HepG2 (cell line): ENCODE results near the gene TTLL1. TPM values are rescaled to one million over a fixed set of nuclear protein-coding genes. Genes with fewer than 3 reads are reported as not detected.
A peak's percentile ranks its signal among the peaks of the same experiment; 100 is the strongest.

Experiments
- ISL2 ChIP-seq: sonication (generic); formaldehyde crosslinking; IDR thresholded peaks from 2 replicates; pipeline ENCODE4 v1.5.0; 2020; ENCODE audit warnings: missing genetic modification reagents
- MED1 ChIP-seq: sonication (generic); formaldehyde crosslinking; IDR thresholded peaks from 2 replicates; pipeline ENCODE4 v1.4.0; 2020; ENCODE audit warnings: missing genetic modification reagents
- NFRKB ChIP-seq: fragments of 450-650 bp; IDR thresholded peaks from 2 replicates; pipeline ENCODE4 v1.6.1; 2017
- SIX4 ChIP-seq: sonication (generic); formaldehyde crosslinking; IDR thresholded peaks from 2 replicates; pipeline ENCODE4 v1.4.0; 2020; ENCODE audit warnings: missing genetic modification reagents
- ZNF589 ChIP-seq: sonication (generic); formaldehyde crosslinking; conservative IDR thresholded peaks from 2 replicates; pipeline ENCODE4 v1.8.0; 2022; ENCODE audit warnings: mild to moderate bottlenecking, moderate library complexity, missing genetic modification reagents
- ZNF644 ChIP-seq: IDR thresholded peaks from 2 replicates; pipeline ENCODE4 v1.6.1; 2016; ENCODE audit warnings: low read depth
- ZSCAN31 ChIP-seq: sonication (generic); formaldehyde crosslinking; IDR thresholded peaks from 2 replicates; pipeline ENCODE4 v1.5.0; 2020; ENCODE audit warnings: low read depth, mild to moderate bottlenecking, missing genetic modification reagents
- polyA plus RNA-seq, 8 experiments: library from polyadenylated mRNA; depleted of rRNA in 3 of 8; stranded (reverse) in 7 of 8; unstranded in 1 of 8; fragments of >200 nt; fragmentation: Illumina TruSeq in 4 of 8; extraction: Trizol in 4 of 8; gene quantifications; 2 replicates each; pipeline versions ENCODE4 v1.2.1 to v1.2.3, GENCODE V29; 2011 to 2016; ENCODE audit warnings: low read depth in 4 of 8, missing spikeins in 1 of 8, mixed read lengths in 1 of 8; ENCODE audit not compliant: insufficient read depth in 1 of 8
- total RNA-seq, 5 experiments: library from RNA; depleted of rRNA; stranded (reverse); fragments of >200 nt; fragmentation: Illumina TruSeq; extraction: Trizol; gene quantifications; 2 replicates each; pipeline ENCODE4 v1.2.3, GENCODE V29; 2016; ENCODE audit warnings: low read depth in 1 of 5
- TF ChIP-seq, protein P1 (sequence below): sonication (generic); formaldehyde crosslinking; IDR thresholded peaks from 2 replicates; pipeline ENCODE4 v1.4.0; 2020; ENCODE audit warnings: missing genetic modification reagents, mild to moderate bottlenecking, borderline replicate concordance
- TF ChIP-seq, protein P2 (sequence below): sonication (generic); formaldehyde crosslinking; IDR thresholded peaks from 2 replicates; pipeline ENCODE4 v1.4.0; 2020; ENCODE audit warnings: low read depth, missing genetic modification reagents
- TF ChIP-seq, protein P3 (sequence below), 2 experiments: sonication (generic) in 1 of 2; formaldehyde crosslinking in 1 of 2; IDR thresholded peaks; 2 replicates each; pipeline versions ENCODE4 v1.4.0 to v1.6.1; 2018 to 2020; ENCODE audit warnings: missing genetic modification reagents in 2 of 2, borderline replicate concordance in 1 of 2, low read depth in 1 of 2, mild to moderate bottlenecking in 1 of 2, missing biosample characterization in 1 of 2
- TF ChIP-seq, protein P4 (sequence below): sonication (generic); formaldehyde crosslinking; IDR thresholded peaks from 2 replicates; pipeline ENCODE4 v1.4.0; 2020; ENCODE audit warnings: missing genetic modification reagents, borderline replicate concordance
- TF ChIP-seq, protein P5 (sequence below): IDR thresholded peaks from 2 replicates; pipeline ENCODE4 v1.6.1; 2016; ENCODE audit warnings: missing genetic modification reagents, missing compliant biosample characterization
- TF ChIP-seq, protein P6 (sequence below): sonication (generic); formaldehyde crosslinking; IDR thresholded peaks from 2 replicates; pipeline ENCODE4 v1.4.0; 2020; ENCODE audit warnings: missing genetic modification reagents

TTLL1 gene
- total and polyA plus RNA-seq, 2 of the 13 experiments (the other 11 are each of a cell fraction or from before 2014, with no cell fraction given): 1.6 to 5.3 TPM

DNA sequence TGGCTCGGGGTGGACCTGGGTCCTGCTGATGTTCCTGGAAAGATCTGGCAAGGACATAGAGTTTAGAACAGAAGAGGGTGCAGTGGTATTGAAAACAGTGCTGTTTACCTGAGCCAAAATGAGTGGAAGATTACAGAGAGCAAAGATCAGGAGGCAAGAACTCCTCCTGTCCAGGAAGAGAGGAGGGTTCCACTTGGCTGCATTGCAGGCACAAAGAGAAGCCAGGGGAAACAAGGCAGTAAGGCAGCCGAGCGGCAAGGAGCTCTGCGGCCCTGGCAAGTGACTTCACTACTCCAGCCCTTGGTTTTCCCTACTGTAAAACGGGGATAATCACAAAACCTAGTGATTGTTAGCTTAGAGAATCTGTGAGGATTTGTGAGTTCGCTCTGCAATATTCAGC, 70.6 kb downstream of the TTLL1 start (continued):
- peak; percentile 62; the same call in 1 of the 2 replicates for TF ChIP-seq ISL2 (CRISPR knock-in tag)
- TF ChIP-seq ZNF589 (CRISPR knock-in tag): no peak
- peak; percentile 89 for TF ChIP-seq MED1 (CRISPR knock-in tag)
- TF ChIP-seq, protein P1, sequence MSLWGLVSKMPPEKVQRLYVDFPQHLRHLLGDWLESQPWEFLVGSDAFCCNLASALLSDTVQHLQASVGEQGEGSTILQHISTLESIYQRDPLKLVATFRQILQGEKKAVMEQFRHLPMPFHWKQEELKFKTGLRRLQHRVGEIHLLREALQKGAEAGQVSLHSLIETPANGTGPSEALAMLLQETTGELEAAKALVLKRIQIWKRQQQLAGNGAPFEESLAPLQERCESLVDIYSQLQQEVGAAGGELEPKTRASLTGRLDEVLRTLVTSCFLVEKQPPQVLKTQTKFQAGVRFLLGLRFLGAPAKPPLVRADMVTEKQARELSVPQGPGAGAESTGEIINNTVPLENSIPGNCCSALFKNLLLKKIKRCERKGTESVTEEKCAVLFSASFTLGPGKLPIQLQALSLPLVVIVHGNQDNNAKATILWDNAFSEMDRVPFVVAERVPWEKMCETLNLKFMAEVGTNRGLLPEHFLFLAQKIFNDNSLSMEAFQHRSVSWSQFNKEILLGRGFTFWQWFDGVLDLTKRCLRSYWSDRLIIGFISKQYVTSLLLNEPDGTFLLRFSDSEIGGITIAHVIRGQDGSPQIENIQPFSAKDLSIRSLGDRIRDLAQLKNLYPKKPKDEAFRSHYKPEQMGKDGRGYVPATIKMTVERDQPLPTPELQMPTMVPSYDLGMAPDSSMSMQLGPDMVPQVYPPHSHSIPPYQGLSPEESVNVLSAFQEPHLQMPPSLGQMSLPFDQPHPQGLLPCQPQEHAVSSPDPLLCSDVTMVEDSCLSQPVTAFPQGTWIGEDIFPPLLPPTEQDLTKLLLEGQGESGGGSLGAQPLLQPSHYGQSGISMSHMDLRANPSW (CRISPR knock-in tag): no peak
- TF ChIP-seq SIX4: 0 out of 2 replicates have a peak, but pooled peaks have one; percentile 22
- TF ChIP-seq, protein P2, sequence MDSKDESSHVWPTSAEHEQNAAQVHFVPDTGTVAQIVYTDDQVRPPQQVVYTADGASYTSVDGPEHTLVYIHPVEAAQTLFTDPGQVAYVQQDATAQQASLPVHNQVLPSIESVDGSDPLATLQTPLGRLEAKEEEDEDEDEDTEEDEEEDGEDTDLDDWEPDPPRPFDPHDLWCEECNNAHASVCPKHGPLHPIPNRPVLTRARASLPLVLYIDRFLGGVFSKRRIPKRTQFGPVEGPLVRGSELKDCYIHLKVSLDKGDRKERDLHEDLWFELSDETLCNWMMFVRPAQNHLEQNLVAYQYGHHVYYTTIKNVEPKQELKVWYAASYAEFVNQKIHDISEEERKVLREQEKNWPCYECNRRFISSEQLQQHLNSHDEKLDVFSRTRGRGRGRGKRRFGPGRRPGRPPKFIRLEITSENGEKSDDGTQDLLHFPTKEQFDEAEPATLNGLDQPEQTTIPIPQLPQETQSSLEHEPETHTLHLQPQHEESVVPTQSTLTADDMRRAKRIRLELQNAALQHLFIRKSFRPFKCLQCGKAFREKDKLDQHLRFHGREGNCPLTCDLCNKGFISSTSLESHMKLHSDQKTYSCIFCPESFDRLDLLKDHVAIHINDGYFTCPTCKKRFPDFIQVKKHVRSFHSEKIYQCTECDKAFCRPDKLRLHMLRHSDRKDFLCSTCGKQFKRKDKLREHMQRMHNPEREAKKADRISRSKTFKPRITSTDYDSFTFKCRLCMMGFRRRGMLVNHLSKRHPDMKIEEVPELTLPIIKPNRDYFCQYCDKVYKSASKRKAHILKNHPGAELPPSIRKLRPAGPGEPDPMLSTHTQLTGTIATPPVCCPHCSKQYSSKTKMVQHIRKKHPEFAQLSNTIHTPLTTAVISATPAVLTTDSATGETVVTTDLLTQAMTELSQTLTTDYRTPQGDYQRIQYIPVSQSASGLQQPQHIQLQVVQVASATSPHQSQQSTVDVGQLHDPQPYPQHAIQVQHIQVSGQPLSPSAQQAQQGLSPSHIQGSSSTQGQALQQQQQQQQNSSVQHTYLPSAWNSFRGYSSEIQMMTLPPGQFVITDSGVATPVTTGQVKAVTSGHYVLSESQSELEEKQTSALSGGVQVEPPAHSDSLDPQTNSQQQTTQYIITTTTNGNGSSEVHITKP (CRISPR knock-in tag): peak; percentile 81; the same call in 1 of the 2 replicates
- TF ChIP-seq, protein P3, sequence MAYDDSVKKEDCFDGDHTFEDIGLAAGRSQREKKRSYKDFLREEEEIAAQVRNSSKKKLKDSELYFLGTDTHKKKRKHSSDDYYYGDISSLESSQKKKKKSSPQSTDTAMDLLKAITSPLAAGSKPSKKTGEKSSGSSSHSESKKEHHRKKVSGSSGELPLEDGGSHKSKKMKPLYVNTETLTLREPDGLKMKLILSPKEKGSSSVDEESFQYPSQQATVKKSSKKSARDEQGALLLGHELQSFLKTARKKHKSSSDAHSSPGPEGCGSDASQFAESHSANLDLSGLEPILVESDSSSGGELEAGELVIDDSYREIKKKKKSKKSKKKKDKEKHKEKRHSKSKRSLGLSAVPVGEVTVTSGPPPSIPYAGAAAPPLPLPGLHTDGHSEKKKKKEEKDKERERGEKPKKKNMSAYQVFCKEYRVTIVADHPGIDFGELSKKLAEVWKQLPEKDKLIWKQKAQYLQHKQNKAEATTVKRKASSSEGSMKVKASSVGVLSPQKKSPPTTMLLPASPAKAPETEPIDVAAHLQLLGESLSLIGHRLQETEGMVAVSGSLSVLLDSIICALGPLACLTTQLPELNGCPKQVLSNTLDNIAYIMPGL (CRISPR knock-in tag; IDR thresholded peaks at IDR 0.05; ENCODE audit: borderline replicate concordance in 1 of 2, low read depth in 1 of 2): 0 out of 4 replicates have a peak, but pooled peaks have one; percentile 38 to 43
- TF ChIP-seq ZNF644: 0 out of 2 replicates have a peak, but pooled peaks have one; percentile 33
- TF ChIP-seq ZSCAN31 (CRISPR knock-in tag): peak; percentile 78
- TF ChIP-seq, protein P4, sequence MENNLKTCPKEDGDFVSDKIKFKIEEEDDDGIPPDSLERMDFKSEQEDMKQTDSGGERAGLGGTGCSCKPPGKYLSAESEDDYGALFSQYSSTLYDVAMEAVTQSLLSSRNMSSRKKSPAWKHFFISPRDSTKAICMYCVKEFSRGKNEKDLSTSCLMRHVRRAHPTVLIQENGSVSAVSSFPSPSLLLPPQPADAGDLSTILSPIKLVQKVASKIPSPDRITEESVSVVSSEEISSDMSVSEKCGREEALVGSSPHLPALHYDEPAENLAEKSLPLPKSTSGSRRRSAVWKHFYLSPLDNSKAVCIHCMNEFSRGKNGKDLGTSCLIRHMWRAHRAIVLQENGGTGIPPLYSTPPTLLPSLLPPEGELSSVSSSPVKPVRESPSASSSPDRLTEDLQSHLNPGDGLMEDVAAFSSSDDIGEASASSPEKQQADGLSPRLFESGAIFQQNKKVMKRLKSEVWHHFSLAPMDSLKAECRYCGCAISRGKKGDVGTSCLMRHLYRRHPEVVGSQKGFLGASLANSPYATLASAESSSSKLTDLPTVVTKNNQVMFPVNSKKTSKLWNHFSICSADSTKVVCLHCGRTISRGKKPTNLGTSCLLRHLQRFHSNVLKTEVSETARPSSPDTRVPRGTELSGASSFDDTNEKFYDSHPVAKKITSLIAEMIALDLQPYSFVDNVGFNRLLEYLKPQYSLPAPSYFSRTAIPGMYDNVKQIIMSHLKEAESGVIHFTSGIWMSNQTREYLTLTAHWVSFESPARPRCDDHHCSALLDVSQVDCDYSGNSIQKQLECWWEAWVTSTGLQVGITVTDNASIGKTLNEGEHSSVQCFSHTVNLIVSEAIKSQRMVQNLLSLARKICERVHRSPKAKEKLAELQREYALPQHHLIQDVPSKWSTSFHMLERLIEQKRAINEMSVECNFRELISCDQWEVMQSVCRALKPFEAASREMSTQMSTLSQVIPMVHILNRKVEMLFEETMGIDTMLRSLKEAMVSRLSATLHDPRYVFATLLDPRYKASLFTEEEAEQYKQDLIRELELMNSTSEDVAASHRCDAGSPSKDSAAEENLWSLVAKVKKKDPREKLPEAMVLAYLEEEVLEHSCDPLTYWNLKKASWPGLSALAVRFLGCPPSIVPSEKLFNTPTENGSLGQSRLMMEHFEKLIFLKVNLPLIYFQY: 0 out of 2 replicates have a peak, but pooled peaks have one; percentile 63
- TF ChIP-seq, protein P5, sequence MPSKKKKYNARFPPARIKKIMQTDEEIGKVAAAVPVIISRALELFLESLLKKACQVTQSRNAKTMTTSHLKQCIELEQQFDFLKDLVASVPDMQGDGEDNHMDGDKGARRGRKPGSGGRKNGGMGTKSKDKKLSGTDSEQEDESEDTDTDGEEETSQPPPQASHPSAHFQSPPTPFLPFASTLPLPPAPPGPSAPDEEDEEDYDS (CRISPR knock-in tag): peak; percentile 75
- no peak for TF ChIP-seq NFRKB
- TF ChIP-seq, protein P6, sequence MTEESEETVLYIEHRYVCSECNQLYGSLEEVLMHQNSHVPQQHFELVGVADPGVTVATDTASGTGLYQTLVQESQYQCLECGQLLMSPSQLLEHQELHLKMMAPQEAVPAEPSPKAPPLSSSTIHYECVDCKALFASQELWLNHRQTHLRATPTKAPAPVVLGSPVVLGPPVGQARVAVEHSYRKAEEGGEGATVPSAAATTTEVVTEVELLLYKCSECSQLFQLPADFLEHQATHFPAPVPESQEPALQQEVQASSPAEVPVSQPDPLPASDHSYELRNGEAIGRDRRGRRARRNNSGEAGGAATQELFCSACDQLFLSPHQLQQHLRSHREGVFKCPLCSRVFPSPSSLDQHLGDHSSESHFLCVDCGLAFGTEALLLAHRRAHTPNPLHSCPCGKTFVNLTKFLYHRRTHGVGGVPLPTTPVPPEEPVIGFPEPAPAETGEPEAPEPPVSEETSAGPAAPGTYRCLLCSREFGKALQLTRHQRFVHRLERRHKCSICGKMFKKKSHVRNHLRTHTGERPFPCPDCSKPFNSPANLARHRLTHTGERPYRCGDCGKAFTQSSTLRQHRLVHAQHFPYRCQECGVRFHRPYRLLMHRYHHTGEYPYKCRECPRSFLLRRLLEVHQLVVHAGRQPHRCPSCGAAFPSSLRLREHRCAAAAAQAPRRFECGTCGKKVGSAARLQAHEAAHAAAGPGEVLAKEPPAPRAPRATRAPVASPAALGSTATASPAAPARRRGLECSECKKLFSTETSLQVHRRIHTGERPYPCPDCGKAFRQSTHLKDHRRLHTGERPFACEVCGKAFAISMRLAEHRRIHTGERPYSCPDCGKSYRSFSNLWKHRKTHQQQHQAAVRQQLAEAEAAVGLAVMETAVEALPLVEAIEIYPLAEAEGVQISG (CRISPR knock-in tag): peak; percentile 70
